HG02981 (cell line): ENCODE data around the gene NCAN.
A peak's percentile ranks its signal among the peaks of the same experiment; 100 is the strongest.
"Not testable (repeated sequence)": the region's sequence is repeated elsewhere in the genome, so short reads cannot be mapped to it uniquely, and the experiment has no call there.

Experiments used
- ATAC-seq: cut with Tn5 transposase; IDR thresholded peaks from one replicate; pipeline ENCODE4 v1.9.1; 2021; ENCODE audit warnings: mild to moderate bottlenecking, moderate library complexity; ENCODE audit not compliant: unreplicated experiment

NCAN gene

DNA sequence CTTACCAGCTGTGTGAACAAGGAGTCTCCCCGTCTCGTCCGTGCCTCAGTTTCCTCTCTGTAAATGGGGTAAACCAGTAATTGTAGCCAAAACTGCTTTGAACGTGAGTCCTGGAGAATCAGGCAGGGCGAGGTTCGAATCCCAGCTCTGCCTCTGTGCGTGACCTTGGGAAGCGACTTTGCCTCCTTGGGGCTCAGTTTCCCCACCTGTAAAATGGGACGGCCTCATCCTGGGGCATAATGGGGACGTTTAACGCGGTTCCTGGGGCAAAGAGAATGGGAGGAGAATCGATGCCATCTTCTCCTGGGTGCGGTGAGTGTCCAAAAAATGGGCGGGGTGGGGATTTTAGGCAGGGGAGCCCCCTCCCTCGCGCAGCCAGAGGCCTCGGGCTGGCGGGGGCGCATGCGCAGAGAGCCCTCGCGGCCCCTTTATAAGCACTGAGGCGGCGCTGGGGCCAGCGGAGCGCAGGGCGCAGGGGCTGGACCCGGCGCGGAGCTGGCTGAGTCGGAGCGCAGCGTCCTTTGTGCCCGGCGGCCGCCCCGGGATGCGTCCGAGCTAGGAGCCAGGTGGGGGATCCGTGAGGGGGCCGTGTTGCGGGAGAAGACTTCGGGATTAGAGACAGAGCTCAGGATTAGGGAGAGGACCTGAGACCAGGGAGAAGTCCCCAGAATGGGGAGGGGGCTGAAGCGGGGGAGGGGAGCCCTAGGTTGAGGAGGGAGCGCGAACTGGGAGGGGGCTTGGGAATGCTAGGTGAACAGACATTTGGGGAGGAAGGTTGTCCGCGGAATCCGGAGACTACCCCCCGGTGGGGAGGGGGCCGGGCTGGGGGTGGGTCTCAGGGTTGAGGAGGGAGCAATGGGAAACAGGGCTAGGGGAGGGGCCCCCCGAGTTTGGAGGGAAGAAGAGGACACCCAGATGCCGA is at the start of gene NCAN:
Gene NCAN, plus strand, starts transcription at position 460 of the 922 bp plus-strand sequence. CDS start 4,996 bp downstream, outside the sequence.
- ATAC-seq, result no peak

DNA sequence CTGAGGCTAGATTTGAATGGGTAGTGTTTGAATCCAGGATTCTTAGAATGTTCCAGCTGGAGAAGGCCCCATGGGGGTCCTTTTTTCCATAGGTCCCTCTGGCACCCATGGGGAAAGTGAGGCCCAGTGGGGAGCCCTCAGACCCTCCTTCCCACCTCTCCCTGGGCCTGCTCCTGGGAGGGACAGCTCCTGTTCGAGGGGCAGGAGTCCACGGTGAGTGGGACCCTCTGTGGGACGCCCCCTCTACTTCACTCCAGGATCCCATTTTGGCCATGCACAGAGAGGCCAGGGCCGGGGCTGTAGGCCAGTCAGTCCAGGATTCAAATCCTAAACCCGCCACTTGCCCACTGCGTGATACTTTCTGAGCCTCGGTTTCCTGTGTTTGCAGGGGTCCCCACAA is 49.3 kb upstream of the NCAN start:
- ATAC-seq, result no peak

DNA sequence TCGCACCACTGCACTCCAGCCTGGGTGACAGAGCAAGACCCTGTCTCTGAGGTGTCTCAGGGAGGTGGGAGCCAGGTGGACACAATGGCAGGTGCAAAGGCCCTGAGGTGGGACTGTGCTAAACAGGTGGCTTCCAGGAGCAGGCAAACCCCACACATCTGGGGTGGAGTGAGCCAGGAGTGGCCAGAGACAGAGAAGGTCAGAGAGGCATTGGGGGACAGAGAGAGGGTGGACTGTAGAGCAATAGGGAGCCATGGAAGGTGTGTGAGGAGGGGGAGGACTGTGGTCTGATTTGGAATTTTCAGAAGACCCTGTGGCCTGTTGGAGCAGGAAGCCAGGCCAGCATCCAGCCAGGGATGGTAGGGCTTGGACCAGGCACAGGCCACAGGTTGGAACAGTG is 46.4 kb upstream of the NCAN start:
- no peak for ATAC-seq

DNA sequence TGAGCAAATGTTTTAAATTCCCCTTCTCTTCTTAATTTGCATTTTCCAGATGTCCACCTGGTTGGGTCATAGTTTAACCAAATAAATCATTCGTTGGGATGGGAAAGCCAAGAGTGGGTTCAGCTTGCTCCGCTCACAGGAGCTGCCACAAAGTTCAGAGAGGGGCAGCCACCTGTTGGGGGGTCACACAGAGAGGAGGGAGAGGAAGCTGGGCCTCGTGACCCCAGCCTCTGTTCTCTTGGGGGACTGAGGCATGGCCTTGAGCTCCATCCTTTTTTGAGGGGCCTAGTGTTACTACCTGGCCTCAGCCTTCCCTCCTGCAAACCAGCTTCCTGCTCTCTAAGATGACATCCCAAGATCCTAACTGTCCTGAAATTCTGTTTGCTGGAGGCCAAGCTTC is 44.1 kb upstream of the NCAN start:
- ATAC-seq, result no peak

DNA sequence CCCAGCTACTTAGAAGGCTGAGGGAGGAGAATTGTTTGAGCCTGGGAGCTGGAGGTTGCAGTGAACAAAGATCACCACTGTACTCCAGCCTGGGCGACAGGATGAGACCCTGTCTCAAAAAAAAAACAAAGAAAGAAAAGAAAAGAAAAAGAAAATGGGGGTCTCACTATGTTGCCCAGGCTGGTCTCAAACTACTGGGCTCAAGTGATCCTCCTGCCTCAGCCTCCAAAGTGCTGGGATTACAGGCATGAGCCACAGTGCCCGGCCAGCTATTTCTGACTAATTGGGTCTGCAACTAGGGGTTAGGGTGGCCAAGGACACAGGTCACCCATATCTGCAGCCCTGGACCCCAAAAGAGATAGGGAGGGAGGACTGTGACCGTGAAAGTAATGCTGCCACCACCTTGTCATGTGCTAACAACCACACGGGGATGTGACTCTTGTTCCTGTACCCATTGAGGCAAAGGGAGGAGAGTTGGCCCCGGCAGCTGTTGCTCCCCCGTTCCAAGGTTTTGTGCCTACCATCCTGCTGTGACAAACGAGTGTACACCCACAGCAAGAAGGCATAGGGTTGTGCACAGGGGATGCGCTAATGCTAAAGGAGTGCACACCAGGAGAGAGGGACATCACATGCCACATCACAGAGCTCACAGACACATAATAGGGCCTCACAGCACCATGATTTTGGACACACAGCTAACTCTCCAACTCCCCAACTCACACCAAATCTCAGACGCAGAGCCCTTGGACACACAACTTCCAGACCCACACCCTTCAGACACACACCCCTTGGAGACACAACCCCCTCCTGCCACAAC is 42.3 kb upstream of the NCAN start:
- no peak for ATAC-seq

DNA sequence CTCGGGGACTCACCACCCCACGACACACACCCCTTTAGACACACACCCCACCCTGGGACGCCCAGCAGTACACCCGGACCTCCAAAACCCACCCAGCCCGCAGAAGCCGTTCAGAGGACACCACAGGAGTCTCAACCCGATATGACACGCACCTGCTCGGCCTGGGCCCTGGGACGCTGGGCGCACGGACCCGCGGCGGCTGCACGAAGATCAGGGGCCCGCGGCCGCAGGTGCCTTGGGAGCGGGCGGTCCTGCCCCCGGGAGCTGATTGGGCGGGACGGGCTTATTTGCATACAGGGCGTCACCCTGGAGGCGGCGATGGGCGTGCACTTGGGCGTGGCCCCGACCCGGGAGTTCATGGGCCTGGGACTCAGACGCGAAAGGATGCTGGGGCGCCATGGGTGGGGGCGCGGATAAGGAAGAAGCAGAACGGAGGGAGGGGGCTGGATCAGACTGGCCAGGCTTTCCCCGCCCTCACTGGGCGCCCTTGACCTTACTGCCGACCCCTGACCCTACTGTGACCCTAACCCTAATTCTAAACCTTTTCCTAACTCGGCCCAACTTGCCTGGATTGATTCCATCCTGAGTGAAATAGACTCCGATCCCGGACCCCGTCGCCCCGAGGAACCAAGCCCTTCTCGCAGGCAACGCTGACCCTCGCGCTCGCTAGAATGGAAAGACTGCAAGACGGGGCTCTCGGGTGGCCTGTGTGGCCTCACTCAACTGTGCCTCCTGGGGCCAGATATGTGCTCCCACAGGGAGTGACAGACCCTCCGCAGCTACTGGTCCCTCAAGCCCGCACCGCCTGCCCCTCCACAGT is 41.5 kb upstream of the NCAN start, which contains the start of gene MEF2B:
Gene MEF2B, minus strand, starts transcription at position 211 of the 820 bp plus-strand sequence. CDS start 19,528 bp downstream, outside the sequence.
- ATAC-seq, result peak; percentile 89

DNA sequence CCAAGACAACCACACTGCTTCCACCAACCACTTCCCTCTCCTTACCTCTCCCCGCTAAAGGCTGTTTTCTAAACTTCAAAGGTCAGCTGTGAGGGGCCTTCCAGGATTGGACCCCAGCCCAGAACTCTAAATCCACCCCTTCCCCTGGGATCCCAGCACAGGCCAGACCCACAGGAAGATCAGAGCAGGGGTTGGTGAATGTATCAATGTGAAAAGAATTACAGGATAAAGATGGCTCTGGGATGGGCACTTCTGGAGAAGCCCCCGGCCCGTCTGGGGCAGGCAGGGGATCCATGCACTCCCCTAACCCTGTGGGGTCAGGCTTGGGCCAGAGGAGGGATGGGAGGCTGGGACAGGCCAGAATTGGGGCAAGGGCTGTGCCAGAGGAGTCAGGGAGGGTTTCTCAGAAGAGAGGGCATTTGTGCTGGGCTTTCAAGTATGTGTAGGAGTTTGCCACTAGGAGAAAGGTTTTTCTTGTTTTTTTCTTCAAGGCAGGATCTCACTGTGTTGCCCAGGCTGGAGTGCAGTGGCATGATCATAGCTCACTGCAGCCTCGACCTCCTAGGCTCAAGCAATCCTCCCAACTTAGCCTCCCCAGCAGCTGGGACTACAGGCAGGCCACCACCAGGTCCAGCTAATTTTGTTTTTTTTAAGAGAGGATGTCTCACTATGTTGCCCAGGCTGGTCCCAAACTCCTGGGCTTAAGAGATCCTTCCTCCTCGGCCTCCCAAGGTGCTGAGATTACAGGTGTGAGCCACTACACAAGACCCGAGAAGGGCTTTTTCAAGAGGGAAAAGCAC is 40.7 kb upstream of the NCAN start:
- no peak for ATAC-seq

DNA sequence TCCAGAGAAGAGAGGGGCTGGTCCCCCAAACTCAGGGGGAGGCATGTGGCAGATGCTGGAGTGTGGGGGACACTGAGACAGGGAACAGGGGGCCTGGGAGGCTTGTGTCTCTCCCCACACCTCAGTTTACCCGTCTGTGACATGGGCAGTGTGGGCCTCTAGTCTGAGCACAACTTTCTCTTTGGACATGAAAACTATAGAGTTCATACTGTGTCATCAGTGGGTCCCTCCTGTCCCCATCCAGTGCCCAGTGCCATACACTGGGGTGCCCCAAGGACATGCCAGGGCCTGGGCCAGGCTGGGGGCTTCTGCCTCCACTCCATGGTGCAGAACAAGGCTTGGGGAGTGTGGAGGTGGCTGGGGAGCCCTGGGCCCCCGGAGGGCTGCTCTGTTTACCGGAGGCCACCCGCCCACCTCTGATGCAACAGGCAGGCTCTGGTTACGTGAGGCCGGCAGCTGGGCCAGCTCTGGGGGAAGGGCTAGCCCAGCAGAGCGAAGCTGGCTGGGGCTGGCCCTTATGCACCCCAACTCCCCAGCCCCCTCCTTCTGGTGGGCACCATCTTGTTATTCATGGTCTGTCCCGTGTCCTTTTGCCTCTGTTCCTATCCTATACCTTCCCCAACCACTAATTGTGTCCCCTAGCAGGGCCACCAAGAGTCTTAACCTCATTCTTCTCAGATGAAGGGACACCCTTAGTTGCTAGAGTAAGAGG is 39.8 kb upstream of the NCAN start:
- no peak for ATAC-seq

DNA sequence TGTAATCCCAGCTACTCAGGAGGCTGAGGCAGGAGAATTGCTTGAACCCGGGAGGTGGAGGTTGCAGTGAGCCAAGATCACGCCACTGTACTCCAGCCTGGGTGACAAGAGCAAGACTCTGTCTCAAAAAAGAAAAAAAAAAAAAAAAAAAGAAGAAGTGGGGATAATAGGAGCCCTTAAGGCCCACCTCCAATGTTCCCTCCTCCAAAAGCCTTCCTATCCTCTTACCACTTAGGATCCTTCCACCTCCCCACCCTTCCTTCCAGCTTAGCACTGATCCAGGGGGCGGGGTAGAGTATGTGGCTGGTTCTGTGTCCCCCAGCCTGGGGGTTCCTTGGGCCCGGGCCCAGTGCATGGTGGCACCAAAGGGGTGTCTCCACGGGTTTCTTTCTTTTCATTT is 38.5 kb upstream of the NCAN start:
- ATAC-seq, result not testable (repeated sequence)

DNA sequence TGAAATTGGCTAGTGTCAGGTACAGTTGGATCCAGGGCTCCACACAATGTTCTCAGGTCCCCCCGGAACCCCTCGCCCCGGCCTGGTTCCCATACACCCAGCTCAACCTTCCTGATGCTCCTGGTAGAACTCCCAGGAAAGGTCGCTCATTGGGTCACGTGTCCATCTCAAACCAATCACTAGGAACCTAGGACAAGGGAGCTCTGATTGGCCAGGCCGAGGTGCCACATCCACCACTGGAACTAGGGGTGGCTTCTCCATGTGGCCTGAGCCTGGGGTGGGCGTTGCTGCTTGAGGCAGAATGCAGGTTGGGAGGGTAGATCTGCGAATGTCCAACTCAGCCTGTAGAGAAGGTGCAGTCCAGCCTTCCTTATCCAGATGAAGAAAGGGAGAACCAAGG is 34.8 kb upstream of the NCAN start:
- no peak for ATAC-seq

DNA sequence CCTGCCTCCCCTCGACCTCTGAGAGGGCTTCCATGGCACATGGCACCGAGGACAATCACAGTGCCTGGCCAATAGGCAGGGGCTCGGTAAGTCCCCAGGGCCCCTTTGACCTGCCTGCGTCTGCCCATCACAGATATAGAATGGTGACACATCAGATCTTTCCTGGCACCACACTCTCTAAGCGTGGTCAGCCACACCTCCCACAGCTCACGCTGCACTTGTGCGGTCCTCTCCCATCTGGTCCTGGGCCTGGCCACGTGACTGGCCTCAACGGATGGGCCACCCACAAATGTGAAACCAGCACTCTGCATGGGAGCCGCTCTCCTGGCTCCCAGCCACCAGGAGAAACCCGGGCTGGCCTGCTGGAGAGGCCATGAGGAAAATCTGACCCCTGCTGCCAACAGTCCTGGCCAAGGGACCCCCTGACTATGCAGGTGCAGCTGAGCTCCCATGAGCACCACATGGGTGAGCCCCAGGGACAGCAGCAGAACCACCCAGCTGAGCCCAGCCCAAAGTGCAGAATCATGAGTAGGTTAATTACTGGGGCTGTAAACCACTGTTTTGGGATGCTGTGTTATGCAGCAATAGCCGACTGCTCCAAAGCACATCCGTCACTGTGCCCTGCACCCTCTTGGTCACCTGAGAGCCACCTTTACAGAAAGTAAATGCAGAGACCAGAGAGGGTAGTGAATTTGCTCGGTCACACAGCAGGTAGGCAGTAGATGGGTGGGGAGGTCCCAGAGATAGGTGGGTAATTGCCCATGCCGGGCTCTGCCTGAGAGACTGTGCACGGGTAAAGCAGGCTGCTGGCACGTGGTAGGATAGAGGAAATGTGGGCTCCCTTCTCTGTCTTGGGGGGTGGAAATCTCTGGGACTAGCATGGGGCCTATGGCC is 32.0 kb upstream of the NCAN start:
- ATAC-seq, result no peak

DNA sequence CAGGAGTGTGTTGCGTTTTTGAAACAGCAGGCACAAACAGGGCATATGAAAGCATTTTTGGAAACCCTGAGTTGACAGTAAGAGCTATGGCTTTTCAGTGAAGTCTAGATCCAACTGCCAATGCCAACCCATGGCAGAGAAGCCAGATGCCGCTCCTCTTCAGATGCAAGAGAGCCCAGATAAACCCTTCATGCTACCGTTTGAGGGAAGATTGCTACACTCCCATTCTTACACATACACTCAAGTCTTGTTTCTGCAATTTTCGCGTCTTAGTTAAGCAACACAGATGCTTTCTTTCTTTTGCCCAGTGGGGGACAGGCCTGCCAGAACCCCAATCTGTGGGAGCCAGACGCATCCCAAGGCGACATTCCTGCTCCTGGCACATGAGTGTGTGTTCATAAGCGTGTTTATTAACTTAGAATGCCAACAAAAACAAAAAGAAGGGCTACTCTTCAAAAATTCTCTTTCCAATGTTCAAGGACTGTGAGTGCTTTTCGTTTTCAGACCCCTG is 30.2 kb upstream of the NCAN start:
- ATAC-seq, result no peak

DNA sequence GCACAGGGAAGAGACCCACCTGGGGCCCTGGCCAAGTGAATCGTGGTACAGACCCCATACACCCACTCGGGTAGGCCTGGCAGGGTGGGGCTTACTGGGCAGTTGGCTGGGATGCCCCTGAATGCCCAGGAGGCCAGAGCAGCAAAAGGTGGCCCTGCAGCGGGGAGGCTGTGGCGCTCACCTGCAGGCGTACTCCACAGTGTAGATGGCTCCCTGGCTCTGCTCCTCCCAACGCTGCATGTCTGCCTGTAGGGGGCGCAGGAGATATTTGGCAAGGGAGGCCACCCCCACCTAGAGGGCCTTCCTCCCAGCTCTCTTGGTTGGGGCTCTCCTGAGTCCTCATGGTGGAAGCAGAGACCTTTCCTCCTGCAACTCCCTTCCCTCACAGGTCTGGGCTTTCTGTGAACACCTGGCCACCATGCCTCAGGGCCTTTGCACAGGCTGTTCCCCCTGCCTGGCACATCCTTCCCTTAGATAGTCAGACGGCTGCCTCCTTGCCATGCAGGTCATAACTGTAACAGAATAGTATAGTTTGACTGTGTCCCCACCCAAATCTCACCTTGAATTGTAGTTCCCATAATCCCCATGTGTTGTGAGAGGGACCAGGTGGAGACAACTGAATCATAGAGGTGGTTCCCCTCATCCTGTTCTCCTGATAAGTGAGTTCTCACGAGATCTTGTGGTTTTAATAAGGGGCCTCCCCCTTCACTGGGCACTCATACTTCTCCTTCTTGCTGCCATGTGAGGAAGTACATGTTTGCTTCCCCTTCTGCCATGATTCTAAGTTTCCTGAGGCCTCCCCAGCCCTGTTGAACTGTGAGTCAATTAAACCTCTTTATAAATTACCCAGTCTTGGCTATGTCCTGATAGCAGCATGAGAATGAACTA is 25.7 kb upstream of the NCAN start:
- ATAC-seq, result no peak

DNA sequence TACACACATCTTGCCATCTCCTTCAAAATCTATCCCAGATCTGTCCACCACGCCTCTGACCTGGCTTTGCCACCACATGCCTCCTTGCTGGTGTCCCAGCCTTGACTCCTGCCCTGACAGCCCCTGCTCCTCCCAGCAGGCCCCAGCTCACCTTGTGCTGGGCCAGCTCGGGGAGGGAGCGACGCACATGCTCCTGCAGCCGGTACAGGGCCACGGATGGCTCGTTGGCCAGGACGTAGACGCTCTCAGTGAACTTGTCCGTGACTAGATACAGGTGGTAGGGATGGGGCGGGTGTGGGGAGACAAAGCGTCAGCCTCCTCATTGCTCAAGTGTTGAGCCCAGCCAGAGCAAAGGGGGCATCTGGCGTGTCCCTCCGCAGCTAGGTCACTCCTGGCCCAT is 25.0 kb upstream of the NCAN start:
- no peak for ATAC-seq

DNA sequence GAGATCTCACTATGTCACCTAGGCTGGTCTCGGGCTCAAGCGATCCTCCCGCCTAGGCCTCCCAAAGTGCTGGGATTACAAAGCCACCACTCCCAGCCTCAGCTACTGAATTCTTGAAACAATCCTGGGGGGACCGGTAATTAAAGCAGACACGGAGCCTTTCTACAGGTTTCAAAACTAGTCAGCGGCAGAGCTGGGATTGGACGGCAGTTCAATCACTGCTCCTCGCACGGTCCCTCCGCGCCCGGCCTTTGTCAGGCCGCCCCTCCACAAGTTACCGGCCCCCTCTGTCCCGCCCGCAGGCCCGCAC is 20.0 kb upstream of the NCAN start:
- ATAC-seq, result no peak

DNA sequence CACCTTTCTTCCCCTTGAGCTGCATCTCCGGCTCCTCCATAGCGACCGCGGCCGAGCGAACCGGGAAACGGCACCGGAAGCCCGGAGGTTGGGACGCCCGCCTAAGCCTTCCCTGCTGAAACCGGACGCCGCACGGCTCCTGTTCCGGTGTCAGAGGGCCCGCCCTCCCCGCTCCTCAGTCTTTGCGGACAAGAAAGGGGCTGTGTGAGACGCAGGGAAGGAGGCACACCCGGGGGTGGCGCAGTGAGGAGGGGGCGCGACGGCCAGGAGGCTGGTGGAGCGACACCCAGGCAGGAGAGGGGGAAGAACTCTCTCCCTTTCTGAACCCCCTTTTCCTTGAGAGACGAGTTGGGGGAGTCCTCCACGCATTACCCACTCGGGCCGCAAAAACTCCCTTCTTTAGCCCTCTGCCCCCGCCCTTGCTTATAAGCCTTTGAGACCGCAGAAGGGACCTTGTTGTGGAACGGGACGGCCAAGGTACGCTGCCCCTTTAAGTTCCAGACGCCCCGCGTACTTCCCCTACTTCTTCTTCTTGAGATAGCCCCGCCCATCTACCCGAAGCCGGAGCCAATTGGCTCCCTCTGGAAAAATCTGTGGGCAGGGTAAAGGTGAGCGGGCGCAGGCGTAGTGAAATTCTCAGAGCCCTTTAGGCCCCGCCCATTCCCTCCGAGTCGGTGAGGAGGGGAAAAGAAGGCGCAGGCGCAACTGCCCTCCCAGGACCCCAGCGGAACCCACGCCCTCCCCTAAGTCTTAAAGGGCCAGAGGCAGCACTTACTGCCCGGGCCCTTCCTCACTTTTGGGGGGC is 19.5 kb upstream of the NCAN start, which contains the start of the genes BORCS8 and RFXANK:
Gene BORCS8, minus strand, starts transcription at position 75 of the 805 bp plus-strand sequence. Its CDS starts 35 bp downstream, at position 40.
Gene RFXANK, plus strand, starts transcription at position 181 of the 805 bp plus-strand sequence. CDS start 1,689 bp downstream, outside the sequence.
- ATAC-seq, result peak; percentile 84
